ENCODE measurements around the gene SLIT1.

The SLIT1 gene

GRCh38 chr10:97063271-97063982, 122.3 kb downstream of the SLIT1 start:
- DNase-seq (ENCODE audit: low spot score) = no peak

- no peak for DNase-seq (ENCODE audit: low spot score)
Measured at GRCh38 chr10:97062456-97062855, 123.3 kb downstream of the SLIT1 start.

- DNase-seq (ENCODE audit: low spot score) = no peak
Measured at GRCh38 chr10:97062046-97062445, 123.7 kb downstream of the SLIT1 start.

- no peak for DNase-seq (ENCODE audit: low spot score)
Measured at GRCh38 chr10:97061423-97061822, 124.3 kb downstream of the SLIT1 start.

- no peak for DNase-seq (ENCODE audit: low spot score)
Measured at GRCh38 chr10:97060441-97061084, 125.2 kb downstream of the SLIT1 start.

GRCh38 chr10:97059872-97060205, 125.9 kb downstream of the SLIT1 start:
- no peak for DNase-seq (ENCODE audit: low spot score)

- DNase-seq (ENCODE audit: low spot score) = peak; percentile 49
Measured at GRCh38 chr10:97059006-97059871, 126.5 kb downstream of the SLIT1 start.

- DNase-seq (ENCODE audit: low spot score) = no peak
Measured at GRCh38 chr10:97058521-97058920, 127.2 kb downstream of the SLIT1 start.

- DNase-seq (ENCODE audit: low spot score) = no peak
Measured at GRCh38 chr10:97057491-97058235, 128.1 kb downstream of the SLIT1 start.

GRCh38 chr10:97056003-97056630, 129.6 kb downstream of the SLIT1 start:
- no peak for DNase-seq (ENCODE audit: low spot score)

GRCh38 chr10:97053276-97053675, 132.5 kb downstream of the SLIT1 start:
- no peak for DNase-seq (ENCODE audit: low spot score)

- DNase-seq (ENCODE audit: low spot score) = no peak
Measured at GRCh38 chr10:97050956-97051496, 134.7 kb downstream of the SLIT1 start.

- no peak for DNase-seq (ENCODE audit: low spot score)
Measured at GRCh38 chr10:97050205-97050745, 135.5 kb downstream of the SLIT1 start.

- DNase-seq (ENCODE audit: low spot score) = no peak
Measured at GRCh38 chr10:97049670-97050069, 136.1 kb downstream of the SLIT1 start.

GRCh38 chr10:97048649-97049427, 136.9 kb downstream of the SLIT1 start:
- DNase-seq (ENCODE audit: low spot score) = no peak

GRCh38 chr10:97047788-97048187, 138.0 kb downstream of the SLIT1 start:
- DNase-seq (ENCODE audit: low spot score) = no peak

GRCh38 chr10:97047083-97047736, 138.5 kb downstream of the SLIT1 start:
- DNase-seq (ENCODE audit: low spot score) = no peak

GRCh38 chr10:97046456-97047082, 139.2 kb downstream of the SLIT1 start:
- DNase-seq (ENCODE audit: low spot score) = no peak

- no peak for DNase-seq (ENCODE audit: low spot score)
Measured at GRCh38 chr10:97043563-97043855, 142.2 kb downstream of the SLIT1 start.

Data from putamen (tissue), 1 donor.